Measurements from ENCODE around the gene VSTM2L. TPM values are rescaled to one million over a fixed set of nuclear protein-coding genes. Genes with fewer than 3 reads are reported as not detected.

VSTM2L gene
- total RNA-seq, 4 donors from 2014 or later: 0.54 to 4.0 (median 1.9) TPM

DNA sequence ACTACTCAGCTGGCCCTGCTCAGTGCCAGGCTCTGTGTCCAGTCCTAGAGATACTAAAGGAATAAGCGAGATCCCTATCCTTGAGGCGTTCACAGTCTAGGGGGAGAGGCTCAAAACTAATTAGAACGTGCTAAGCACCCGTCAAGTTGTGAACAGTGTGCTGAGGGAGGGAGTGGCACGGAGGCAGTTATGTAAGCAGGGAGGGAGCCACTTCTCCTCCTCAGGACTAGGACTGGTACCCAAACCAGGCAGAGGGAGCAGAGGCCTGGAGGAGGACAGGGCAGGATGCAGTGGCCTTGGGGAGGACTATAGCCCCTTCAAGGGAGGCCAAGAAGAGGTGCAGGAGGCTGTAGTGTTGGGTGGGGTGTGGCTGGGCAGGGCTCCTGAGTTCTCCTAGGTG is 39.6 kb upstream of the VSTM2L start:
- intact Hi-C loops (cut with DNase I): no loop called here
- Histone ChIP-seq H3K4me1 (no peaks in the 10 kb centered on the region), H3K27me3 (no peaks in the 10 kb centered on the region), H3K4me3 (replicated peaks in 1 of 3) (no peak overlapping the region), H3K36me3 (peaks cover 14 to 15% of the 10 kb centered on the region in 2 donors), H3K27ac (no peak overlapping the region), H3K9me3 (no peaks in the 10 kb centered on the region)
- TF ChIP-seq, protein P1, sequence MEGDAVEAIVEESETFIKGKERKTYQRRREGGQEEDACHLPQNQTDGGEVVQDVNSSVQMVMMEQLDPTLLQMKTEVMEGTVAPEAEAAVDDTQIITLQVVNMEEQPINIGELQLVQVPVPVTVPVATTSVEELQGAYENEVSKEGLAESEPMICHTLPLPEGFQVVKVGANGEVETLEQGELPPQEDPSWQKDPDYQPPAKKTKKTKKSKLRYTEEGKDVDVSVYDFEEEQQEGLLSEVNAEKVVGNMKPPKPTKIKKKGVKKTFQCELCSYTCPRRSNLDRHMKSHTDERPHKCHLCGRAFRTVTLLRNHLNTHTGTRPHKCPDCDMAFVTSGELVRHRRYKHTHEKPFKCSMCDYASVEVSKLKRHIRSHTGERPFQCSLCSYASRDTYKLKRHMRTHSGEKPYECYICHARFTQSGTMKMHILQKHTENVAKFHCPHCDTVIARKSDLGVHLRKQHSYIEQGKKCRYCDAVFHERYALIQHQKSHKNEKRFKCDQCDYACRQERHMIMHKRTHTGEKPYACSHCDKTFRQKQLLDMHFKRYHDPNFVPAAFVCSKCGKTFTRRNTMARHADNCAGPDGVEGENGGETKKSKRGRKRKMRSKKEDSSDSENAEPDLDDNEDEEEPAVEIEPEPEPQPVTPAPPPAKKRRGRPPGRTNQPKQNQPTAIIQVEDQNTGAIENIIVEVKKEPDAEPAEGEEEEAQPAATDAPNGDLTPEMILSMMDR (IDR thresholded peaks at IDR 0.05): no peak
- TF ChIP-seq POLR2A (IDR thresholded peaks at IDR 0.05): no peak
- no peak for DNase-seq
- WGBS, 2 donors: 88 to 96% methylated on average over 5 of the region's 5 CpGs

DNA sequence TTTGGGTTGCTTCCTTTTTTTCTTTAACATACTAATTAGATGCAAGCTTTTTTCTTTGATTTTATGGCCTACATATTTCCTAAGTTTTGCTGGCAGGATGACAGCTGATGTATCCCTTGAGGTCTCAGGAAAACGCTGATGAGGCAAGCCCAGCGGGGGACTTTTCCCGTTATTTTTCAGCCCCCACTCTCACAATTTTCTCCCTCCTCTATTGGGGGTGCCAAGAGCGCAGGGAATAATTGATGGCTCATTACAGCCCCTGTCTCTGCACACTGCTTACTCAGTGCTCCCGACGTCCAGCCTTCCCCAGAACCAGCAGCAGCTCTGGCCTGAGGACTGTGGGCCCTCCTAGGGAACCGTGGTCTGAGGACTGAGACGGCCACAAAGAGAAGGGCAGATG is 38.6 kb upstream of the VSTM2L start:
- whole genome bisulfite sequencing, 2 donors: 74 to 78% methylated on average over 8 of the region's 8 CpGs
- intact Hi-C loops (cut with DNase I): no loop called here
- Histone ChIP-seq H3K4me1 (no peaks in the 10 kb centered on the region), H3K4me3 (replicated peaks in 1 of 3) (no peak overlapping the region), H3K27ac (no peak overlapping the region), H3K9me3 (no peaks in the 10 kb centered on the region), H3K36me3 (peaks cover 14 to 15% of the 10 kb centered on the region in 2 donors), H3K27me3 (no peaks in the 10 kb centered on the region)
- TF ChIP-seq, protein P1 (IDR thresholded peaks at IDR 0.05): no peak
- TF ChIP-seq POLR2A (IDR thresholded peaks at IDR 0.05): no peak
- no peak for DNase-seq

DNA sequence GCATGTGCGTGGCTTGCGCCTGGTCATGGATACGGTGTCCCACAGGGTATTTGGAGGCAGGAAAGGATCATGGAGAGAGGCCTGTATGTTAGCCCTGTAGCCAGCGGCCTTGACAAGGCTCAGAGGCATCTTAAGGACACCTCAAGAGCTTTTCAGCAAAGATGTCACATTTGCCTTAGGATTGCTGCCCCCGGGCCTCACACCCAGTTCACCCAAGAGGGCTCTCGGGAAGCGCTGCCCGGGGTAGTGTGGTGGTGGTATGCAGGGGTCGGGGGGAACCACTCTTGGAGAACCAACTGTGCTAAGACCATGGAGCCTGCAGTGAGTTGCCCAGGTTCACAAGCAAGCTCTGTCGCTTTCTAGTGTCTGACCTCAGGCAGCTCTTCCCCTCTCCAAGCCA is 36.9 kb upstream of the VSTM2L start:
- DNase-seq: no peak
- Histone ChIP-seq H3K9me3 (no peaks in the 10 kb centered on the region), H3K27ac (no peak overlapping the region), H3K27me3 (no peaks in the 10 kb centered on the region), H3K4me1 (no peaks in the 10 kb centered on the region), H3K36me3 (peaks cover 6 to 13% of the 10 kb centered on the region in 2 donors), H3K4me3 (replicated peaks in 1 of 3) (no peak overlapping the region)
- 80 to 94% methylated on average over 9 to 10 of the region's 10 CpGs for WGBS, 2 donors
- TF ChIP-seq, protein P1 (IDR thresholded peaks at IDR 0.05): no peak
- no peak for TF ChIP-seq POLR2A (IDR thresholded peaks at IDR 0.05)
- intact Hi-C loops (cut with DNase I): no loop called here

DNA sequence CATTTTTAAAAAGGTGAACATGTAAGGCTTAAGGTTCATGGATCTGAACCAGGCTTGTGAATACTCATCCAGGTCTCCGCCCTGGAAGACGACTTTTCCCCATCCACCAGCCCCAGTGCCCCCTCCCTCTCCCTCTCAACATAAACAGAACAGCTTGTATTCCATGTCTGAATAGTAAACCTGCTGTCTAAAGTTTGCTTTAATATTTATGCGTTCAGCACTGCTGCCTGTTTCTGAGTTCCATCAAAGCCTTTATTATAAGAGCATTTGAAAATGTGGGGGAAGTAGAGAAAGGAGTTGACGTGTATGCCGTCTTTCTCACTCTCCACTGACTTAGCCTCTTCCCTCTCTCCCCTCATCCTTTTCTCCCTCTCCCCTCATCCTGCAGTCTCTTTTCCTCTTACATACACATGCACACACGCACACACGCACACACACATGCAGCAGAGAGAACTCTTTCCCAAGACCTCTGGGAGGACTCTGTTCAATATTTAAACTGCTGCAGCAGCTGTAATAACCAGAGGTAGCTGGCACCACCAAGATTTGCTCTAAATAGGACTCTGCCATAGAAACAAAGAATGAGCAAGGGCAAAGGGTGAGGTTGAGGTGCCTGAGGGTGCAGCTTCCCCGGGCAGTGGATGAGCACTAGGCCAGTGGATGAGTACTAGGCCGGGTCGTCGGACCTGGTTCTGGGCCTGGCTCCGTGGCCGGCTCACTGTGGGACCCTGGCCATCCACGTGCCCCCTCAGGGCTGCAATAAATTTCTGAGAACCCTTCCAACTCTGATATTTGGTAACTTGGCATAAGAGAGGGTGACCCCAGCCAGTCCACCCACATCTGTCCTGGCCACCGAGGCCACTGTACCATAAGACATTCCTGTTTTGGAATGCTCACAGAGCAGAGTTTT is 35.4 kb upstream of the VSTM2L start:
- Histone ChIP-seq H3K9me3 (no peaks in the 10 kb centered on the region), H3K4me1 (no peaks in the 10 kb centered on the region), H3K27ac (no peak overlapping the region), H3K4me3 (replicated peaks in 1 of 3) (no peak overlapping the region), H3K36me3 (peaks cover 0 to 6% of the 10 kb centered on the region in 2 donors), H3K27me3 (no peaks in the 10 kb centered on the region)
- intact Hi-C loops (cut with DNase I): no loop called here
- TF ChIP-seq POLR2A (IDR thresholded peaks at IDR 0.05): no peak
- TF ChIP-seq, protein P1 (IDR thresholded peaks at IDR 0.05): no peak
- DNase-seq: no peak
- WGBS, 2 donors: 81 to 89% methylated on average over 13 to 15 of the region's 15 CpGs

DNA sequence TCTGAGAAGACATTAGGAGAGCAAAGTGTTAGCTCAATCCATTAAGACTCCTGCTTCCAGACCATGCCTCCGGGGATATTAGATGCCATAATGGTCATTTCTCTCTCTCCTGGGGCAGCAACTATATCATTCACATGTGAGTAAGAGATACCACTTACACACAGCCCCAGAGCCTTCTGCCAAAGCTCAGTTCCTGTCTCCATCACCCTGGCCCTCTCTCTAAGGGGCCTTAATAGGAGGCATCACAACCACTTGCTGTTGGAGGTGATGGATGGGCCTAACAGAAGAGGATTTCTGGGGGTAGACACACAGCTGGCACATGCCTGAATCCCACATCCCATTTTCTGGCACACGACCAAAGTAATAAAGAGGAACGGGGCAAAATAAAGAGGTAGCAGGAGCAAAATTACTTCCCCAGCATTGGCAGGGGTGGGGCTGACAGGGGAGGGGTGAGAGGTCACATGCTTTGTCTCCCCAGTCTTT is 34.0 kb upstream of the VSTM2L start:
- no peaks in the 10 kb centered on the region for H3K27me3 ChIP-seq
- WGBS, 2 donors: 80 to 94% methylated on average over 3 of the region's 3 CpGs
- no peak overlapping the region for H3K27ac ChIP-seq
- intact Hi-C loops (cut with DNase I): no loop called here
- no peak overlapping the region for H3K4me3 ChIP-seq (replicated peaks in 1 of 3)
- no peaks in the 10 kb centered on the region for H3K36me3 ChIP-seq
- H3K4me1 ChIP-seq: no peaks in the 10 kb centered on the region
- TF ChIP-seq, protein P1 (IDR thresholded peaks at IDR 0.05): no peak
- TF ChIP-seq POLR2A (IDR thresholded peaks at IDR 0.05): no peak
- no peaks in the 10 kb centered on the region for H3K9me3 ChIP-seq
- no peak for DNase-seq
